ENCODE data around the gene FAM81A.
A peak's percentile ranks its signal among the peaks of the same experiment; 100 is the strongest.
"Not testable (repeated sequence)": the region's sequence is repeated elsewhere in the genome, so short reads cannot be mapped to it uniquely, and the experiment has no call there.

The FAM81A gene

DNA sequence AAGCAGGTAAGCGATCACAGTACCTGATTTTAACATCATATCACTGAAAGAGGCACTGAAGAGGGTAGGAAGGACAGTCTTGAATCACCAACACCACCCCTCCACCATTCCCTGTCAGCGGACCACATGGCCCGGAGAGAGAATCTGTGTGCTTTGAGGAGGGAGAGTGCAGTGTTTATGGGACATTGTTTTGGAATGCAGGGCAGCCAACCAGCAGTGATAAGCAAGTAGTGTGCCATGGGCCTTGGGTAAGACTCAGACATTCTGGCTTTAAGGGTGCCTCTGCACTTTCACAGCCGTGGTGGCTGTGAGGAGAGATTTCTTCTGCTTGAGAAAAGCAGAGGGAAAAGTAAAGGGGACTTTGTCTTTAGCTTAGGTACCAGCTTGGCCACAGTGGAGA lies 46.4 kb downstream of the FAM81A start:
- CTCF ChIA-PET: interaction anchor here (0.6 to 1.3 kb wide), 2 partner anchors 21 to 238 kb away, joined by 3 read pairs; no protein-coding TSS in a partner anchor
- POLR2A ChIA-PET: no interaction called here
- H3K4me1 ChIP-seq (ENCODE audit: control extremely low read depth in 1 of 4, control insufficient read depth in 4 of 4, insufficient read depth in 4 of 4, low read length in 3 of 4): no peaks in the 10 kb centered on the region

DNA sequence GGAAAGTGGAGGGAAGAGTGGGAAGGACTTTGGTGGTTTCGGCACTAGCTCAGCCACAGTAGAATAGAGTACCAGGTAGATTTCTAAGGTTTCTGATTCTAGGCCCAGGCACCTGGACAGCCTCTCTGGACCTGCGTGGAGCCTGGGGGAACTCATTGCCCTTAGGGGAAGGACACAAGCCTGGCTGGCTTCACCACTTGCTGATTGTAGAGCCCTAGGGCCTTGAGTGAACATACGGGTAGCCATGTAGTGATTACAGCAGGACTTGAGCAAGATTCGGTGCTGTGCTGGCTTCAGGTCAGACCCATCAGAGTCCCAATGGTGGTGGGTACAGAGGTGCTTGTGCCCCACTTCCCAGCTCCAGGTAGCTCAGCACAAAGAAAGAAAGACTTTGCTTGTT lies 47.0 kb downstream of the FAM81A start:
- 94% methylated on average over 4 of the region's 4 CpGs for WGBS (ENCODE audit: insufficient coverage)
- DNase-seq: no peak
- H3K4me1 ChIP-seq (ENCODE audit: control extremely low read depth in 1 of 4, control insufficient read depth in 4 of 4, insufficient read depth in 4 of 4, low read length in 3 of 4): no peaks in the 10 kb centered on the region
- CTCF ChIA-PET: interaction anchor here (0.6 to 1.3 kb wide), 2 partner anchors 20 to 239 kb away, joined by 3 read pairs; no protein-coding TSS in a partner anchor
- H3K36me3 ChIP-seq (ENCODE audit: control insufficient read depth in 4 of 4, insufficient read depth in 4 of 4, low read length in 3 of 4): no peaks in the 10 kb centered on the region
- no peak overlapping the region for H3K4me3 ChIP-seq (ENCODE audit: control insufficient read depth in 1 of 7, extremely low read depth in 1 of 7, insufficient read depth in 4 of 7, low read depth in 2 of 7, low read length in 6 of 7)
- no peaks in the 10 kb centered on the region for H3K27me3 ChIP-seq (replicated peaks in 2 of 5; ENCODE audit: control insufficient read depth in 4 of 5, insufficient read depth in 5 of 5, low read length in 4 of 5)
- peaks cover 0 to 3% (median 0%) of the 10 kb centered on the region in 5 experiments for H3K9me3 ChIP-seq (ENCODE audit: control extremely low read depth in 1 of 5, control insufficient read depth in 4 of 5, insufficient read depth in 2 of 5, low read depth in 1 of 5, low read length in 4 of 5)
- POLR2A ChIA-PET: no interaction called here
- no peak overlapping the region for H3K27ac ChIP-seq (ENCODE audit: insufficient read depth in 1 of 2, low read depth in 1 of 2, low read length in 2 of 2, poor library complexity in 1 of 2, severe bottlenecking in 2 of 2)

More for the DNA sequence above, 46.4 kb downstream of the FAM81A start:
- H3K36me3 ChIP-seq (ENCODE audit: control insufficient read depth in 4 of 4, insufficient read depth in 4 of 4, low read length in 3 of 4): no peaks in the 10 kb centered on the region
- H3K9me3 ChIP-seq (ENCODE audit: control extremely low read depth in 1 of 5, control insufficient read depth in 4 of 5, insufficient read depth in 2 of 5, low read depth in 1 of 5, low read length in 4 of 5): peaks cover 0 to under 1% (median 0%) of the 10 kb centered on the region in 5 experiments
- no peak overlapping the region for H3K27ac ChIP-seq (ENCODE audit: insufficient read depth in 1 of 2, low read depth in 1 of 2, low read length in 2 of 2, poor library complexity in 1 of 2, severe bottlenecking in 2 of 2)
- no CpG with 5 or more reads among the region's 4 CpGs for WGBS (ENCODE audit: insufficient coverage)
- no peak overlapping the region for H3K4me3 ChIP-seq (ENCODE audit: control insufficient read depth in 1 of 7, extremely low read depth in 1 of 7, insufficient read depth in 4 of 7, low read depth in 2 of 7, low read length in 6 of 7)
- no peak for DNase-seq
- H3K27me3 ChIP-seq (replicated peaks in 2 of 5; ENCODE audit: control insufficient read depth in 4 of 5, insufficient read depth in 5 of 5, low read length in 4 of 5): no peaks in the 10 kb centered on the region

DNA sequence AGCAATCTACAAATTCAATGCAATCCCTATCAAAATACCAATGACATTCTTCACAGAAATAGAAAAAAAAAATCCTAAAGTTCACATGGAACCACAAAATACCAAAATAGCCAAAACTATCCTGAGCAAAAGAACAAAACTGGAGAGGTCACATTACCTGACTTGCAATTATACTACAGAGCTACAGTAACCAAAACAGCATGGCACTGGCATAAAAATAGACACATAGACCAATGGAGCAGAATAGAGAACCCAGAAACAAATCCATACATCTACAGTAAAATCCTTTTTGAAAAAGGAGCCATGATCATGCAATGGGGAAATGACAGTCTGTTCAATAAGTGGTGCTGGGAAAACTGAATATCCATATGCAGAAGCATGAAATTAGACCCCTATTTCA lies 51.5 kb downstream of the FAM81A start:
- H3K9me3 ChIP-seq (ENCODE audit: control extremely low read depth in 1 of 5, control insufficient read depth in 4 of 5, insufficient read depth in 2 of 5, low read depth in 1 of 5, low read length in 4 of 5); POLR2A ChIA-PET; H3K27me3 ChIP-seq (replicated peaks in 2 of 5; ENCODE audit: control insufficient read depth in 4 of 5, insufficient read depth in 5 of 5, low read length in 4 of 5); H3K36me3 ChIP-seq (ENCODE audit: control insufficient read depth in 4 of 4, insufficient read depth in 4 of 4, low read length in 3 of 4); DNase-seq; H3K4me3 ChIP-seq (ENCODE audit: control insufficient read depth in 1 of 7, extremely low read depth in 1 of 7, insufficient read depth in 4 of 7, low read depth in 2 of 7, low read length in 6 of 7); H3K4me1 ChIP-seq (ENCODE audit: control extremely low read depth in 1 of 4, control insufficient read depth in 4 of 4, insufficient read depth in 4 of 4, low read length in 3 of 4); H3K27ac ChIP-seq (ENCODE audit: insufficient read depth in 1 of 2, low read depth in 1 of 2, low read length in 2 of 2, poor library complexity in 1 of 2, severe bottlenecking in 2 of 2): not testable (repeated sequence)
- CTCF ChIA-PET: interaction anchor here (0.9 to 5.4 kb wide), 3 partner anchors 242 to 324 kb away, joined by 3 to 43 read pairs (median 3); no protein-coding TSS in a partner anchor

DNA sequence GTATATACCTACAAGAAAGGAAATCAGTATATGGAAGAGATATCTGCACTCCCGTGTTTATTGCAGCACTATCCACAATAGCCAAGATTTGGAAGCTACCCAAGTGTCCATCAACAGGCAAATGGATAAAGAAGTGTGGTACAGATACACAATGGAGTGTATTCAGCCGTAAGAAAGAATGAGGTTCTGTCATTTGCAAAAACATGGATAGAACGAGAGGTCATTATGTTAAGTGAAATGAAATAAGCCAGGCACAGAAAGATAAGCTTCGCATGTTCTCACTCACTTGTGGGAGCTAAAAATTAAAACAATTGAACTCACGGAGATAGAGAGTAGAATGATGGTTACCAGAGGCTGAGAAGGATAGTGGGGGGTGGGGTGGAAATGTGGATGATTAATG lies 53.1 kb downstream of the FAM81A start:
- no peak for DNase-seq
- ChIA-PET POLR2A (no interaction called here), CTCF (interaction anchor here (0.6 to 5.4 kb wide), 6 partner anchors 10 to 244 kb away, joined by 3 to 43 read pairs (median 4); no protein-coding TSS in a partner anchor)
- Histone ChIP-seq H3K4me3 (ENCODE audit: control insufficient read depth in 1 of 7, extremely low read depth in 1 of 7, insufficient read depth in 4 of 7, low read depth in 2 of 7, low read length in 6 of 7) (no peak overlapping the region), H3K9me3 (ENCODE audit: control extremely low read depth in 1 of 5, control insufficient read depth in 4 of 5, insufficient read depth in 2 of 5, low read depth in 1 of 5, low read length in 4 of 5) (peaks cover 0 to 3% (median 0%) of the 10 kb centered on the region in 5 experiments), H3K4me1 (ENCODE audit: control extremely low read depth in 1 of 4, control insufficient read depth in 4 of 4, insufficient read depth in 4 of 4, low read length in 3 of 4) (peaks cover 0 to 2% (median 0%) of the 10 kb centered on the region in 4 experiments), H3K27me3 (replicated peaks in 2 of 5; ENCODE audit: control insufficient read depth in 4 of 5, insufficient read depth in 5 of 5, low read length in 4 of 5) (no peaks in the 10 kb centered on the region), H3K27ac (ENCODE audit: insufficient read depth in 1 of 2, low read depth in 1 of 2, low read length in 2 of 2, poor library complexity in 1 of 2, severe bottlenecking in 2 of 2) (no peak overlapping the region), H3K36me3 (ENCODE audit: control insufficient read depth in 4 of 4, insufficient read depth in 4 of 4, low read length in 3 of 4) (no peaks in the 10 kb centered on the region)
- 92% methylated on average over 3 of the region's 5 CpGs for WGBS (ENCODE audit: insufficient coverage)

DNA sequence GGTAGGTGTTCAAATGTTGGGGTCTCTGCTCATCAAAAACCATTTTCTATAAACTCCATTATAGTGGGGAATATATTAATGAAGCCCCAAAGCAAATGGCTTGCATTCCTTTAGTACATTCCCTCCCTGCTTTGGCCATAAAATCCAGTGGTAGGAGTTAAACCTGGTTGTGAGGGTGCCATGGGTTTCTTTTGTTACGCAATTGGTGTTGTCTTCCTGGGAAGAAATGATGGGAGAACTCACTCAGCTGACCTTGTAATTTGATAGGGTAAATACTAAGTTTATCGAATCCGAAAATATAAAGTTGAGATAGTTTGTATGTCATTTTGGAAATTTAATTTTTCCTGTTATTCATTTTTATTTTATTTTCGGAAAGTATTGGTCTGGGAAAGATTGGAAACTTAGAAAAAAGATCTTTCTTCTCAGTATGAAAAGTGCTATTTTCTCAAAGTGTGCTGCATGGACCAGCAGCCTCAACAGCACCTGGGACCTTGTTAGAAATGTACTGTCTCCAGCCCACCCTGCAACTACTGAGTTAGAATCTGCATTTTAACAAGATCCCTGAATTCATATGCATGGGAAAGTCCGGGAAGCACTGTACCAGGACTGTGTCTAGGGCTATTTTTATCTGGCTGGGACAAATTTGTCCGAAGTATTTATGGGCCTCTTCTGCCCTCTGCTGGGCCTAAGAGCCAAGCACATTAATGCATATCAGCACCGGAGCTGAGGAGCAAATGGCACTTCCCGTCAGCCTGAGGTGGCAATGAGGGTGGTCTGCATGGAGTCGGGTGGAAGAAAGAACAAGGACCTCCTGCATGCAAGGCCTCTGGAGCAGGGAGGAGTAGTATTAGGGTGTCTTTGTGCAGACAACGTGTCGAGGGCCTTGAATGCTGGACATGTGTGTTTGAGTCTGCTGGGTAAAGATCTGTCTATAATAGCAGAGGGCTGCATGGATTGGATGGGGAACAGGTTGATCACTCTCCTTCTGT lies 54.7 kb downstream of the FAM81A start:
- POLR2A ChIA-PET: no interaction called here

DNA sequence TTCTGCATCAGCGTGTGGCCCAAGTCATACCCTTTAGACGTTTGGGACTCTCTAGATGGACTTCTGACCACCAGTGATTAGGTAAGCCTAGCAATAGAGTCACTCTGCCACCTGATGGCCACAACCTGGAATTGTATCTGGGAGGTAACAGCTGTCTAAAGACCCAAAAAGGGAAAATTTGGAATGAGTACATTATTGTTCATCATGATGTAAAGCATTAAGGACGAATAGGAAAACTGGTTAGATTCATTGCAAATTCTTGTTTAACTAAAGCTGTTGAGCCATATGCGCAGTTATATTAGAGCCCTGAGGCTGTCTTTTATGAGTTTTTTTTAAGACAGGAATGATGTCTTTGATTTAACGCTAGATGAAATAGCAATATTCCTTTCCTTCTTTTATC lies 63.6 kb downstream of the FAM81A start:
- H3K27me3 ChIP-seq (replicated peaks in 2 of 5; ENCODE audit: control insufficient read depth in 4 of 5, insufficient read depth in 5 of 5, low read length in 4 of 5): peaks cover 0 to 2% (median 0%) of the 10 kb centered on the region in 5 experiments
- no peak overlapping the region for H3K27ac ChIP-seq (ENCODE audit: insufficient read depth in 1 of 2, low read depth in 1 of 2, low read length in 2 of 2, poor library complexity in 1 of 2, severe bottlenecking in 2 of 2)
- CTCF ChIA-PET: interaction anchor here (1.1 to 3.9 kb wide), 4 partner anchors 8 to 113 kb away, joined by 3 to 15 read pairs (median 4); no protein-coding TSS in a partner anchor
- no peaks in the 10 kb centered on the region for H3K9me3 ChIP-seq (ENCODE audit: control extremely low read depth in 1 of 5, control insufficient read depth in 4 of 5, insufficient read depth in 2 of 5, low read depth in 1 of 5, low read length in 4 of 5)
- DNase-seq: peak in 2 of 3 donors; percentile 21 to 22
- POLR2A ChIA-PET: no interaction called here
- 71% methylated on average over 4 of the region's 5 CpGs for WGBS (ENCODE audit: insufficient coverage)
- H3K4me1 ChIP-seq (ENCODE audit: control extremely low read depth in 1 of 4, control insufficient read depth in 4 of 4, insufficient read depth in 4 of 4, low read length in 3 of 4): no peaks in the 10 kb centered on the region
- H3K36me3 ChIP-seq (ENCODE audit: control insufficient read depth in 4 of 4, insufficient read depth in 4 of 4, low read length in 3 of 4): no peaks in the 10 kb centered on the region
- H3K4me3 ChIP-seq (ENCODE audit: control insufficient read depth in 1 of 7, extremely low read depth in 1 of 7, insufficient read depth in 4 of 7, low read depth in 2 of 7, low read length in 6 of 7): no peak overlapping the region

More for the DNA sequence above, 54.7 kb downstream of the FAM81A start:
- Histone ChIP-seq H3K9me3 (ENCODE audit: control extremely low read depth in 1 of 5, control insufficient read depth in 4 of 5, insufficient read depth in 2 of 5, low read depth in 1 of 5, low read length in 4 of 5) (peaks cover 0 to 3% (median 0%) of the 10 kb centered on the region in 5 experiments), H3K4me3 (ENCODE audit: control insufficient read depth in 1 of 7, extremely low read depth in 1 of 7, insufficient read depth in 4 of 7, low read depth in 2 of 7, low read length in 6 of 7) (no peak overlapping the region), H3K27me3 (replicated peaks in 2 of 5; ENCODE audit: control insufficient read depth in 4 of 5, insufficient read depth in 5 of 5, low read length in 4 of 5) (no peaks in the 10 kb centered on the region), H3K36me3 (ENCODE audit: control insufficient read depth in 4 of 4, insufficient read depth in 4 of 4, low read length in 3 of 4) (no peaks in the 10 kb centered on the region), H3K4me1 (ENCODE audit: control extremely low read depth in 1 of 4, control insufficient read depth in 4 of 4, insufficient read depth in 4 of 4, low read length in 3 of 4) (peaks cover 0 to 2% (median 0%) of the 10 kb centered on the region in 4 experiments), H3K27ac (ENCODE audit: insufficient read depth in 1 of 2, low read depth in 1 of 2, low read length in 2 of 2, poor library complexity in 1 of 2, severe bottlenecking in 2 of 2) (no peak overlapping the region)
- peak; percentile 55 to 77 (median 74) for DNase-seq
- CTCF ChIA-PET: interaction anchor here (0.6 to 5.4 kb wide), 18 partner anchors 10 to 512 kb away, joined by 3 to 43 read pairs (median 4); no protein-coding TSS in a partner anchor
- WGBS (ENCODE audit: insufficient coverage): 14% methylated on average over 6 of the region's 11 CpGs

DNA sequence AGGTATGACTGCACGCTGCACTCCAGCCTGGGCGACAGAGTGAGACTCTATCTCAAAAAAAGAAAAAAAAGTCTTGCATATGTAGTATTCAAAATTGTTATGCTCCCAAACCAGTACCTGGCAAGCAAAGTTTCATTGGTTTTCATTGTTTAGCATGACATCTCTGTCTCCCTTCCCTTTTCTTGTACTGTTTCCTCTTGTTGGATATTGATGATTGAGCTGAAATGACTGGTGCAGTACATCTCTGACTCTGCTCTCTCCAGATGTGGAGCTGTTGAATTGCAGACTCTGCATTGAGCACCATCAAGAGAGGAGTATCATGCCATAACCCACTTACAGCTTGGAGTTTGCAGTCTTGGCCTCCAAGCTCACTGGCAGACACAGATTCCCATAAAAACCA lies 77.2 kb downstream of the FAM81A start:
- peaks cover 0 to 2% (median 0%) of the 10 kb centered on the region in 4 experiments for H3K4me1 ChIP-seq (ENCODE audit: control extremely low read depth in 1 of 4, control insufficient read depth in 4 of 4, insufficient read depth in 4 of 4, low read length in 3 of 4)
- H3K27me3 ChIP-seq (replicated peaks in 2 of 5; ENCODE audit: control insufficient read depth in 4 of 5, insufficient read depth in 5 of 5, low read length in 4 of 5): no peaks in the 10 kb centered on the region
- ChIA-PET CTCF (interaction anchor here (2.1 to 3.8 kb wide), 2 partner anchors 13 to 18 kb away, joined by 5 to 20 read pairs; no protein-coding TSS in a partner anchor), POLR2A (no interaction called here)
- H3K27ac ChIP-seq (ENCODE audit: insufficient read depth in 1 of 2, low read depth in 1 of 2, low read length in 2 of 2, poor library complexity in 1 of 2, severe bottlenecking in 2 of 2): no peak overlapping the region
- H3K4me3 ChIP-seq (ENCODE audit: control insufficient read depth in 1 of 7, extremely low read depth in 1 of 7, insufficient read depth in 4 of 7, low read depth in 2 of 7, low read length in 6 of 7): no peak overlapping the region
- no peaks in the 10 kb centered on the region for H3K36me3 ChIP-seq (ENCODE audit: control insufficient read depth in 4 of 4, insufficient read depth in 4 of 4, low read length in 3 of 4)
- no CpG with 5 or more reads among the region's 2 CpGs for WGBS (ENCODE audit: insufficient coverage)
- no peak for DNase-seq
- no peaks in the 10 kb centered on the region for H3K9me3 ChIP-seq (ENCODE audit: control extremely low read depth in 1 of 5, control insufficient read depth in 4 of 5, insufficient read depth in 2 of 5, low read depth in 1 of 5, low read length in 4 of 5)
